ENCODE data around the gene PROCR.

Gene PROCR

GRCh38 chr20:35129647-35130069 lies 42.2 kb upstream of the PROCR start:
- no peak for DNase-seq
- Histone ChIP-seq H3K4me1 (ENCODE audit: low read length) (no peaks in the 10 kb centered on the region), H3K9me2 (replicated peaks; ENCODE audit: insufficient read depth, low read length) (no peaks in the 10 kb centered on the region), H3K36me3 (replicated peaks; ENCODE audit: insufficient read depth, low read length) (no peaks in the 10 kb centered on the region), H3K79me2 (ENCODE audit: low read length) (no peaks in the 10 kb centered on the region), H4K20me1 (ENCODE audit: insufficient read depth, low read length) (no peaks in the 10 kb centered on the region), H3K4me3 (ENCODE audit: low read length) (no peak overlapping the region), H2AFZ (ENCODE audit: low read length) (no peak overlapping the region), H3K9ac (ENCODE audit: low read length) (no peak overlapping the region), H3K9me3 (replicated peaks; ENCODE audit: insufficient read depth, low read length) (no peaks in the 10 kb centered on the region), H3K27me3 (replicated peaks; ENCODE audit: insufficient read depth, low read length) (no peaks in the 10 kb centered on the region), H3F3A (ENCODE audit: insufficient read depth, low read length) (no peaks in the 10 kb centered on the region), H3K27ac (ENCODE audit: low read length) (no peak overlapping the region), H3K4me2 (ENCODE audit: low read depth, low read length) (no peak overlapping the region)
- TF ChIP-seq CTCF (IDR thresholded peaks at IDR 0.05; ENCODE audit: low read length), result no peak
- no peak for TF ChIP-seq EZH2 (optimal IDR thresholded peaks at IDR 0.05; ENCODE audit: low read depth, low read length)
- no peak for TF ChIP-seq EZH2phosphoT487 (IDR thresholded peaks at IDR 0.05; ENCODE audit: low read length)

- no peaks in the 10 kb centered on the region for H3F3A ChIP-seq (ENCODE audit: insufficient read depth, low read length)
- no peak overlapping the region for H3K27ac ChIP-seq (ENCODE audit: low read length)
- H2AFZ ChIP-seq (ENCODE audit: low read length), result no peak overlapping the region
- no peaks in the 10 kb centered on the region for H3K9me2 ChIP-seq (replicated peaks; ENCODE audit: insufficient read depth, low read length)
- no peaks in the 10 kb centered on the region for H3K79me2 ChIP-seq (ENCODE audit: low read length)
- H3K36me3 ChIP-seq (replicated peaks; ENCODE audit: insufficient read depth, low read length), result no peaks in the 10 kb centered on the region
- no peaks in the 10 kb centered on the region for H4K20me1 ChIP-seq (ENCODE audit: insufficient read depth, low read length)
- H3K4me1 ChIP-seq (ENCODE audit: low read length), result no peaks in the 10 kb centered on the region
- no peaks in the 10 kb centered on the region for H3K9me3 ChIP-seq (replicated peaks; ENCODE audit: insufficient read depth, low read length)
- no peak overlapping the region for H3K4me3 ChIP-seq (ENCODE audit: low read length)
- no peak for DNase-seq
- H3K4me2 ChIP-seq (ENCODE audit: low read depth, low read length), result no peak overlapping the region
- no peaks in the 10 kb centered on the region for H3K27me3 ChIP-seq (replicated peaks; ENCODE audit: insufficient read depth, low read length)
- H3K9ac ChIP-seq (ENCODE audit: low read length), result no peak overlapping the region
- no peak for TF ChIP-seq EZH2 (optimal IDR thresholded peaks at IDR 0.05; ENCODE audit: low read depth, low read length)
Measured at GRCh38 chr20:35131934-35132333, 39.9 kb upstream of the PROCR start.

GRCh38 chr20:35133031-35133430 lies 38.8 kb upstream of the PROCR start:
- H3K27ac ChIP-seq (ENCODE audit: low read length), result no peak overlapping the region
- H3K27me3 ChIP-seq (replicated peaks; ENCODE audit: insufficient read depth, low read length), result no peaks in the 10 kb centered on the region
- no peak for DNase-seq
- no peaks in the 10 kb centered on the region for H3K36me3 ChIP-seq (replicated peaks; ENCODE audit: insufficient read depth, low read length)
- H4K20me1 ChIP-seq (ENCODE audit: insufficient read depth, low read length), result no peaks in the 10 kb centered on the region
- no peak overlapping the region for H3K4me3 ChIP-seq (ENCODE audit: low read length)
- H3K4me2 ChIP-seq (ENCODE audit: low read depth, low read length), result no peak overlapping the region
- no peaks in the 10 kb centered on the region for H3F3A ChIP-seq (ENCODE audit: insufficient read depth, low read length)
- H3K79me2 ChIP-seq (ENCODE audit: low read length), result no peaks in the 10 kb centered on the region
- TF ChIP-seq EZH2phosphoT487 (IDR thresholded peaks at IDR 0.05; ENCODE audit: low read length) (no peak), CTCF (IDR thresholded peaks at IDR 0.05; ENCODE audit: low read length) (no peak), EZH2 (optimal IDR thresholded peaks at IDR 0.05; ENCODE audit: low read depth, low read length) (no peak)
- no peak overlapping the region for H3K9ac ChIP-seq (ENCODE audit: low read length)
- no peaks in the 10 kb centered on the region for H3K9me3 ChIP-seq (replicated peaks; ENCODE audit: insufficient read depth, low read length)
- no peak overlapping the region for H2AFZ ChIP-seq (ENCODE audit: low read length)
- H3K9me2 ChIP-seq (replicated peaks; ENCODE audit: insufficient read depth, low read length), result no peaks in the 10 kb centered on the region
- H3K4me1 ChIP-seq (ENCODE audit: low read length), result no peaks in the 10 kb centered on the region

DNA sequence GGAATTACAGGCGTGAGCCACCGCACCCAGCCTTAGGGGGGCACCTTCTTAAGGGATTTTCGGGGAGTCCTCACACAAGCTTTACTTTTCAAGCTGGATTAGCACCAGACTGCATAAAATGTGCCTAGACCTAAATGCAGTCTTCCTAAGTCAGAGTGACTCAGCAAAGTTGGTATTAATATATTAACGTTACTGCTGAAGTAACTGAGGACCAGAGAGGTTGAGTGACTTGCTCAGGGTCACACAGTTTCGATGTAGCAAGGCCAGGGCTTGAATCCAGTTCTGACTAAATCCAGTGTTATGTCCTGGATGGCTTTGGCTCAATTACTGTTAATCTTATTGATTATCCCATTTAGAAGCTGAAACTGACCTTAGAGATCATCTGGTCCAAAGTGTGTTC lies 38.1 kb upstream of the PROCR start:
- Histone ChIP-seq H3K27me3 (replicated peaks; ENCODE audit: insufficient read depth, low read length) (no peaks in the 10 kb centered on the region), H3K79me2 (ENCODE audit: low read length) (no peaks in the 10 kb centered on the region), H3K4me1 (ENCODE audit: low read length) (no peaks in the 10 kb centered on the region), H3K36me3 (replicated peaks; ENCODE audit: insufficient read depth, low read length) (no peaks in the 10 kb centered on the region), H3K27ac (ENCODE audit: low read length) (no peak overlapping the region), H3K9me3 (replicated peaks; ENCODE audit: insufficient read depth, low read length) (no peaks in the 10 kb centered on the region), H3K4me2 (ENCODE audit: low read depth, low read length) (no peak overlapping the region), H2AFZ (ENCODE audit: low read length) (no peak overlapping the region), H3K4me3 (ENCODE audit: low read length) (no peak overlapping the region), H3K9me2 (replicated peaks; ENCODE audit: insufficient read depth, low read length) (no peaks in the 10 kb centered on the region), H4K20me1 (ENCODE audit: insufficient read depth, low read length) (no peaks in the 10 kb centered on the region), H3F3A (ENCODE audit: insufficient read depth, low read length) (no peaks in the 10 kb centered on the region), H3K9ac (ENCODE audit: low read length) (no peak overlapping the region)
- TF ChIP-seq CTCF (IDR thresholded peaks at IDR 0.05; ENCODE audit: low read length) (no peak), EZH2phosphoT487 (IDR thresholded peaks at IDR 0.05; ENCODE audit: low read length) (no peak), EZH2 (optimal IDR thresholded peaks at IDR 0.05; ENCODE audit: low read depth, low read length) (no peak)
- DNase-seq, result no peak

All from MM.1S (cell line).